ENCODE results near the gene TRIM50.
"Not testable (repeated sequence)": the region's sequence is repeated elsewhere in the genome, so short reads cannot be mapped to it uniquely, and the experiment has no call there.

TRIM50 gene

GRCh38 chr7:73363225-73364005 is 35.5 kb upstream of the TRIM50 start:
- Histone ChIP-seq H3K9me3 (ENCODE audit: control insufficient read depth, low read length) (no peaks in the 10 kb centered on the region), H3K27me3 (replicated peaks; ENCODE audit: control insufficient read depth, insufficient read depth, low read length, poor library complexity, severe bottlenecking) (no peaks in the 10 kb centered on the region), H3K4me1 (ENCODE audit: control insufficient read depth, insufficient read depth, low read length, poor library complexity, severe bottlenecking) (no peaks in the 10 kb centered on the region), H3K36me3 (ENCODE audit: control insufficient read depth, insufficient read depth, low read length) (no peaks in the 10 kb centered on the region), H3K27ac (ENCODE audit: insufficient read depth, low read length, poor library complexity, severe bottlenecking) (no peak overlapping the region), H3K4me3 (ENCODE audit: insufficient read depth, low read depth, low read length, poor library complexity, severe bottlenecking) (no peak overlapping the region)
- no peak for DNase-seq

- not testable (repeated sequence) for H3K4me1 ChIP-seq (ENCODE audit: control insufficient read depth, insufficient read depth, low read length, poor library complexity, severe bottlenecking); H3K4me3 ChIP-seq (ENCODE audit: insufficient read depth, low read depth, low read length, poor library complexity, severe bottlenecking); H3K36me3 ChIP-seq (ENCODE audit: control insufficient read depth, insufficient read depth, low read length); H3K27ac ChIP-seq (ENCODE audit: insufficient read depth, low read length, poor library complexity, severe bottlenecking); DNase-seq; H3K27me3 ChIP-seq (replicated peaks; ENCODE audit: control insufficient read depth, insufficient read depth, low read length, poor library complexity, severe bottlenecking); H3K9me3 ChIP-seq (ENCODE audit: control insufficient read depth, low read length)
Observed at GRCh38 chr7:73360590-73360989, 32.7 kb upstream of the TRIM50 start.

GRCh38 chr7:73359746-73360375 is 32.0 kb upstream of the TRIM50 start:
- no peaks in the 10 kb centered on the region for H3K27me3 ChIP-seq (replicated peaks; ENCODE audit: control insufficient read depth, insufficient read depth, low read length, poor library complexity, severe bottlenecking)
- no peaks in the 10 kb centered on the region for H3K4me1 ChIP-seq (ENCODE audit: control insufficient read depth, insufficient read depth, low read length, poor library complexity, severe bottlenecking)
- no peak for DNase-seq
- H3K9me3 ChIP-seq (ENCODE audit: control insufficient read depth, low read length): no peaks in the 10 kb centered on the region
- H3K36me3 ChIP-seq (ENCODE audit: control insufficient read depth, insufficient read depth, low read length): no peaks in the 10 kb centered on the region
- no peak overlapping the region for H3K27ac ChIP-seq (ENCODE audit: insufficient read depth, low read length, poor library complexity, severe bottlenecking)
- H3K4me3 ChIP-seq (ENCODE audit: insufficient read depth, low read depth, low read length, poor library complexity, severe bottlenecking): no peak overlapping the region

- no peak for DNase-seq
- Histone ChIP-seq H3K9me3 (ENCODE audit: control insufficient read depth, low read length) (no peaks in the 10 kb centered on the region), H3K27ac (ENCODE audit: insufficient read depth, low read length, poor library complexity, severe bottlenecking) (no peak overlapping the region), H3K4me3 (ENCODE audit: insufficient read depth, low read depth, low read length, poor library complexity, severe bottlenecking) (no peak overlapping the region), H3K27me3 (replicated peaks; ENCODE audit: control insufficient read depth, insufficient read depth, low read length, poor library complexity, severe bottlenecking) (no peaks in the 10 kb centered on the region), H3K4me1 (ENCODE audit: control insufficient read depth, insufficient read depth, low read length, poor library complexity, severe bottlenecking) (no peaks in the 10 kb centered on the region), H3K36me3 (ENCODE audit: control insufficient read depth, insufficient read depth, low read length) (no peaks in the 10 kb centered on the region)
Observed at GRCh38 chr7:73359306-73359705, 31.4 kb upstream of the TRIM50 start.

- Histone ChIP-seq H3K27me3 (replicated peaks; ENCODE audit: control insufficient read depth, insufficient read depth, low read length, poor library complexity, severe bottlenecking) (no peaks in the 10 kb centered on the region), H3K9me3 (ENCODE audit: control insufficient read depth, low read length) (no peaks in the 10 kb centered on the region), H3K4me3 (ENCODE audit: insufficient read depth, low read depth, low read length, poor library complexity, severe bottlenecking) (no peak overlapping the region), H3K36me3 (ENCODE audit: control insufficient read depth, insufficient read depth, low read length) (no peaks in the 10 kb centered on the region), H3K4me1 (ENCODE audit: control insufficient read depth, insufficient read depth, low read length, poor library complexity, severe bottlenecking) (no peaks in the 10 kb centered on the region), H3K27ac (ENCODE audit: insufficient read depth, low read length, poor library complexity, severe bottlenecking) (no peak overlapping the region)
- no peak for DNase-seq
Observed at GRCh38 chr7:73358590-73359275, 30.9 kb upstream of the TRIM50 start.

- Histone ChIP-seq H3K4me3 (ENCODE audit: insufficient read depth, low read depth, low read length, poor library complexity, severe bottlenecking) (no peak overlapping the region), H3K27me3 (replicated peaks; ENCODE audit: control insufficient read depth, insufficient read depth, low read length, poor library complexity, severe bottlenecking) (no peaks in the 10 kb centered on the region), H3K36me3 (ENCODE audit: control insufficient read depth, insufficient read depth, low read length) (no peaks in the 10 kb centered on the region), H3K9me3 (ENCODE audit: control insufficient read depth, low read length) (no peaks in the 10 kb centered on the region), H3K4me1 (ENCODE audit: control insufficient read depth, insufficient read depth, low read length, poor library complexity, severe bottlenecking) (no peaks in the 10 kb centered on the region), H3K27ac (ENCODE audit: insufficient read depth, low read length, poor library complexity, severe bottlenecking) (no peak overlapping the region)
- no peak for DNase-seq
Observed at GRCh38 chr7:73356159-73356558, 28.3 kb upstream of the TRIM50 start.

- Histone ChIP-seq H3K4me3 (ENCODE audit: insufficient read depth, low read depth, low read length, poor library complexity, severe bottlenecking) (no peak overlapping the region), H3K27ac (ENCODE audit: insufficient read depth, low read length, poor library complexity, severe bottlenecking) (no peak overlapping the region), H3K9me3 (ENCODE audit: control insufficient read depth, low read length) (no peaks in the 10 kb centered on the region), H3K4me1 (ENCODE audit: control insufficient read depth, insufficient read depth, low read length, poor library complexity, severe bottlenecking) (no peaks in the 10 kb centered on the region), H3K27me3 (replicated peaks; ENCODE audit: control insufficient read depth, insufficient read depth, low read length, poor library complexity, severe bottlenecking) (no peaks in the 10 kb centered on the region), H3K36me3 (ENCODE audit: control insufficient read depth, insufficient read depth, low read length) (no peaks in the 10 kb centered on the region)
- DNase-seq: no peak
Observed at GRCh38 chr7:73354821-73355220, 26.9 kb upstream of the TRIM50 start.

GRCh38 chr7:73354196-73354595 is 26.3 kb upstream of the TRIM50 start:
- Histone ChIP-seq H3K27ac (ENCODE audit: insufficient read depth, low read length, poor library complexity, severe bottlenecking) (no peak overlapping the region), H3K36me3 (ENCODE audit: control insufficient read depth, insufficient read depth, low read length) (no peaks in the 10 kb centered on the region), H3K4me1 (ENCODE audit: control insufficient read depth, insufficient read depth, low read length, poor library complexity, severe bottlenecking) (no peaks in the 10 kb centered on the region), H3K4me3 (ENCODE audit: insufficient read depth, low read depth, low read length, poor library complexity, severe bottlenecking) (no peak overlapping the region), H3K9me3 (ENCODE audit: control insufficient read depth, low read length) (no peaks in the 10 kb centered on the region), H3K27me3 (replicated peaks; ENCODE audit: control insufficient read depth, insufficient read depth, low read length, poor library complexity, severe bottlenecking) (no peaks in the 10 kb centered on the region)
- no peak for DNase-seq

GRCh38 chr7:73353243-73353642 is 25.4 kb upstream of the TRIM50 start:
- DNase-seq: no peak
- Histone ChIP-seq H3K27me3 (replicated peaks; ENCODE audit: control insufficient read depth, insufficient read depth, low read length, poor library complexity, severe bottlenecking) (no peaks in the 10 kb centered on the region), H3K4me3 (ENCODE audit: insufficient read depth, low read depth, low read length, poor library complexity, severe bottlenecking) (no peak overlapping the region), H3K27ac (ENCODE audit: insufficient read depth, low read length, poor library complexity, severe bottlenecking) (no peak overlapping the region), H3K9me3 (ENCODE audit: control insufficient read depth, low read length) (no peaks in the 10 kb centered on the region), H3K4me1 (ENCODE audit: control insufficient read depth, insufficient read depth, low read length, poor library complexity, severe bottlenecking) (no peaks in the 10 kb centered on the region), H3K36me3 (ENCODE audit: control insufficient read depth, insufficient read depth, low read length) (no peaks in the 10 kb centered on the region)

- Histone ChIP-seq H3K36me3 (ENCODE audit: control insufficient read depth, insufficient read depth, low read length) (no peaks in the 10 kb centered on the region), H3K27ac (ENCODE audit: insufficient read depth, low read length, poor library complexity, severe bottlenecking) (no peak overlapping the region), H3K9me3 (ENCODE audit: control insufficient read depth, low read length) (no peaks in the 10 kb centered on the region), H3K4me3 (ENCODE audit: insufficient read depth, low read depth, low read length, poor library complexity, severe bottlenecking) (no peak overlapping the region), H3K27me3 (replicated peaks; ENCODE audit: control insufficient read depth, insufficient read depth, low read length, poor library complexity, severe bottlenecking) (no peaks in the 10 kb centered on the region), H3K4me1 (ENCODE audit: control insufficient read depth, insufficient read depth, low read length, poor library complexity, severe bottlenecking) (no peaks in the 10 kb centered on the region)
- DNase-seq: no peak
Observed at GRCh38 chr7:73352784-73353183, 24.9 kb upstream of the TRIM50 start.

Data from effector memory CD4-positive, alpha-beta T cell (primary cell).